GM18517 (cell line): ENCODE measurements around the gene CDC42EP4.
"Not testable (repeated sequence)": the region's sequence is repeated elsewhere in the genome, so short reads cannot be mapped to it uniquely, and the experiment has no call there.

Source experiments
- ATAC-seq: cut with Tn5 transposase; IDR thresholded peaks from one replicate; pipeline ENCODE4 v1.9.1; 2021; ENCODE audit warnings: mild to moderate bottlenecking, moderate library complexity; ENCODE audit not compliant: unreplicated experiment

Gene CDC42EP4

GRCh38 chr17:73323409-73324159 lies 11.8 kb upstream of the CDC42EP4 start:
- no peak for ATAC-seq

GRCh38 chr17:73320601-73321264 lies 8.9 kb upstream of the CDC42EP4 start:
- no peak for ATAC-seq

- no peak for ATAC-seq
Measured at GRCh38 chr17:73319766-73320165, 8.0 kb upstream of the CDC42EP4 start.

- no peak for ATAC-seq
Measured at GRCh38 chr17:73318836-73319235, 7.0 kb upstream of the CDC42EP4 start.

GRCh38 chr17:73318427-73318813 lies 6.6 kb upstream of the CDC42EP4 start:
- no peak for ATAC-seq

GRCh38 chr17:73317513-73318426 lies 6.0 kb upstream of the CDC42EP4 start:
- no peak for ATAC-seq

GRCh38 chr17:73316919-73317505 lies 5.2 kb upstream of the CDC42EP4 start:
- peak; percentile 79 for ATAC-seq

- no peak for ATAC-seq
Measured at GRCh38 chr17:73315471-73315870, 3.7 kb upstream of the CDC42EP4 start.

GRCh38 chr17:73313526-73314127 lies 1.8 kb upstream of the CDC42EP4 start:
- no peak for ATAC-seq

- ATAC-seq = not testable (repeated sequence)
Measured at GRCh38 chr17:73312887-73313286, 1.1 kb upstream of the CDC42EP4 start.

- ATAC-seq = peak; percentile 13
Measured at GRCh38 chr17:73311428-73311780, 397 bp downstream of the CDC42EP4 start.

GRCh38 chr17:73309727-73310596 lies 1.8 kb downstream of the CDC42EP4 start:
- no peak for ATAC-seq

GRCh38 chr17:73308959-73309358 lies 2.8 kb downstream of the CDC42EP4 start:
- ATAC-seq = not testable (repeated sequence)

- ATAC-seq = no peak
Measured at GRCh38 chr17:73308017-73308823, 3.6 kb downstream of the CDC42EP4 start.

- ATAC-seq = no peak
Measured at GRCh38 chr17:73307130-73307529, 4.7 kb downstream of the CDC42EP4 start.

- no peak for ATAC-seq
Measured at GRCh38 chr17:73305845-73306836, 5.7 kb downstream of the CDC42EP4 start.

- no peak for ATAC-seq
Measured at GRCh38 chr17:73304971-73305812, 6.6 kb downstream of the CDC42EP4 start.
